T-helper 17 cell (primary cell): Measurements from ENCODE around the gene EFNA1. TPM values are rescaled to one million over a fixed set of nuclear protein-coding genes. Genes with fewer than 3 reads are reported as not detected.
"Not testable (repeated sequence)": the region's sequence is repeated elsewhere in the genome, so short reads cannot be mapped to it uniquely, and the experiment has no call there.

ENCODE experiments used
- ATAC-seq: fragments of 150-1000 bp; cut with Tn5 transposase; 2 replicates; pipeline ENCODE4 v1.10.0; 2021; ENCODE audit warnings: mild to moderate bottlenecking, moderate library complexity
- DNase-seq, 3 donors: peaks; one replicate each; pipeline versions ENCODE4 v3.0.0 to v3.0.0-alpha.2; 2020 to 2021
- H3K9me3 ChIP-seq: one replicate; pipeline ENCODE4 v1.7.0; 2013; ENCODE audit warnings: low read length, mild to moderate bottlenecking; ENCODE audit not compliant: control insufficient read depth, poor library complexity, severe bottlenecking
- H3K27ac Mint-ChIP-seq: one replicate; pipeline ENCODE4 v1.8.0; 2022; ENCODE audit warnings: mild to moderate bottlenecking, moderate library complexity, mixed read lengths
- H3K27me3 Mint-ChIP-seq: one replicate; pipeline ENCODE4 v1.8.0; 2022; ENCODE audit warnings: mixed read lengths
- H3K36me3 Mint-ChIP-seq: one replicate; pipeline ENCODE4 v1.8.0; 2022; ENCODE audit warnings: low read depth, mixed read lengths
- H3K4me1 Mint-ChIP-seq: one replicate; pipeline ENCODE4 v1.8.0; 2022; ENCODE audit warnings: mild to moderate bottlenecking, mixed read lengths
- H3K4me3 Mint-ChIP-seq: one replicate; pipeline ENCODE4 v1.8.0; 2022; ENCODE audit warnings: mild to moderate bottlenecking, moderate library complexity, mixed read lengths
- total RNA-seq, 4 donors: library from RNA in 2 of 4; stranded (reverse) in 2 of 4; gene quantifications; one replicate each; pipeline ENCODE4 v1.2.3 and lab custom pipeline; 2022 to 2026

EFNA1 gene
- total RNA-seq, 2 donors from 2014 or later, result 1.0 TPM; not detected in 1

- H3K36me3 Mint-ChIP-seq, ATAC-seq, H3K9me3 ChIP-seq, H3K4me1 Mint-ChIP-seq, H3K4me3 Mint-ChIP-seq, DNase-seq, H3K27ac Mint-ChIP-seq, H3K27me3 Mint-ChIP-seq: not testable (repeated sequence)
These were observed 35.0 kb downstream of the EFNA1 start for GRCh38 chr1:155162631-155163030.

- DNase-seq, H3K36me3 Mint-ChIP-seq, ATAC-seq, H3K27me3 Mint-ChIP-seq, H3K9me3 ChIP-seq, H3K4me3 Mint-ChIP-seq, H3K27ac Mint-ChIP-seq: not testable (repeated sequence)
- H3K4me1 Mint-ChIP-seq, result peaks cover 12% of the 10 kb centered on the region
These were observed 36.1 kb downstream of the EFNA1 start for GRCh38 chr1:155163785-155164184.

GRCh38 chr1:155164625-155165024, 36.9 kb downstream of the EFNA1 start:
- not testable (repeated sequence) for H3K27ac Mint-ChIP-seq, H3K4me3 Mint-ChIP-seq, DNase-seq, H3K36me3 Mint-ChIP-seq, H3K27me3 Mint-ChIP-seq, H3K9me3 ChIP-seq, ATAC-seq
- peaks cover 19% of the 10 kb centered on the region for H3K4me1 Mint-ChIP-seq

- H3K4me3 Mint-ChIP-seq, result no peak overlapping the region
- no peaks in the 10 kb centered on the region for H3K9me3 ChIP-seq
- ATAC-seq (no peak), DNase-seq (no peak)
- no peaks in the 10 kb centered on the region for H3K27me3 Mint-ChIP-seq
- no peak overlapping the region for H3K27ac Mint-ChIP-seq
- H3K4me1 Mint-ChIP-seq, result peaks cover 22% of the 10 kb centered on the region
- peaks cover 5% of the 10 kb centered on the region for H3K36me3 Mint-ChIP-seq
These were observed 38.4 kb downstream of the EFNA1 start for GRCh38 chr1:155166051-155166470.

- Mint-ChIP-seq H3K4me1 (peaks cover 22% of the 10 kb centered on the region), H3K4me3 (no peak overlapping the region), H3K36me3 (peaks cover 5% of the 10 kb centered on the region), H3K27ac (no peak overlapping the region), H3K27me3 (no peaks in the 10 kb centered on the region)
- DNase-seq (no peak), ATAC-seq (no peak)
- no peaks in the 10 kb centered on the region for H3K9me3 ChIP-seq
These were observed 38.9 kb downstream of the EFNA1 start for GRCh38 chr1:155166471-155167165.

GRCh38 chr1:155167166-155168104, 39.8 kb downstream of the EFNA1 start:
- peak; percentile 72 to 81 (median 77) for DNase-seq
- peaks cover 28% of the 10 kb centered on the region for H3K4me1 Mint-ChIP-seq
- ATAC-seq, result peak; percentile 77
- no peak overlapping the region for H3K27ac Mint-ChIP-seq
- H3K4me3 Mint-ChIP-seq, result peak overlapping the region; percentile 78
- H3K36me3 Mint-ChIP-seq, result peaks cover 5% of the 10 kb centered on the region
- no peaks in the 10 kb centered on the region for H3K27me3 Mint-ChIP-seq
- H3K9me3 ChIP-seq, result no peaks in the 10 kb centered on the region

- not testable (repeated sequence) for H3K36me3 Mint-ChIP-seq, DNase-seq, H3K27me3 Mint-ChIP-seq, ATAC-seq, H3K9me3 ChIP-seq, H3K27ac Mint-ChIP-seq
- Mint-ChIP-seq H3K4me3 (peak overlapping the region; percentile 78), H3K4me1 (peaks cover 32% of the 10 kb centered on the region)
These were observed 40.4 kb downstream of the EFNA1 start for GRCh38 chr1:155168105-155168445.

GRCh38 chr1:155168456-155169210, 41.0 kb downstream of the EFNA1 start:
- Mint-ChIP-seq H3K4me1 (peaks cover 37% of the 10 kb centered on the region), H3K36me3 (peaks cover 8% of the 10 kb centered on the region), H3K27ac (no peak overlapping the region), H3K27me3 (no peaks in the 10 kb centered on the region), H3K4me3 (no peak overlapping the region)
- H3K9me3 ChIP-seq, result no peaks in the 10 kb centered on the region
- DNase-seq (no peak), ATAC-seq (no peak)

- Mint-ChIP-seq H3K36me3 (peaks cover 8% of the 10 kb centered on the region), H3K4me1 (peaks cover 41% of the 10 kb centered on the region), H3K27ac (no peak overlapping the region), H3K27me3 (no peaks in the 10 kb centered on the region), H3K4me3 (no peak overlapping the region)
- ATAC-seq (no peak), DNase-seq (no peak)
- H3K9me3 ChIP-seq, result no peaks in the 10 kb centered on the region
These were observed 41.9 kb downstream of the EFNA1 start for GRCh38 chr1:155169541-155169940.

GRCh38 chr1:155170101-155170785, 42.6 kb downstream of the EFNA1 start:
- Mint-ChIP-seq H3K4me1 (peaks cover 47% of the 10 kb centered on the region), H3K36me3 (peaks cover 8% of the 10 kb centered on the region), H3K27me3 (no peaks in the 10 kb centered on the region), H3K27ac (no peak overlapping the region), H3K4me3 (no peak overlapping the region)
- ATAC-seq, result no peak
- no peak for DNase-seq
- no peaks in the 10 kb centered on the region for H3K9me3 ChIP-seq

GRCh38 chr1:155170806-155171205, 43.1 kb downstream of the EFNA1 start:
- no peaks in the 10 kb centered on the region for H3K9me3 ChIP-seq
- ATAC-seq, result no peak
- Mint-ChIP-seq H3K4me3 (no peak overlapping the region), H3K27me3 (no peaks in the 10 kb centered on the region), H3K4me1 (peaks cover 47% of the 10 kb centered on the region), H3K27ac (no peak overlapping the region), H3K36me3 (peaks cover 8% of the 10 kb centered on the region)
- no peak for DNase-seq

- H3K9me3 ChIP-seq, result no peaks in the 10 kb centered on the region
- H3K27ac Mint-ChIP-seq, result peak overlapping the region; percentile 98
- ATAC-seq (peak; percentile 31), DNase-seq (no peak)
- no peaks in the 10 kb centered on the region for H3K27me3 Mint-ChIP-seq
- H3K4me1 Mint-ChIP-seq, result peaks cover 55% of the 10 kb centered on the region
- peak overlapping the region; percentile 99 for H3K4me3 Mint-ChIP-seq
- H3K36me3 Mint-ChIP-seq, result peaks cover 8% of the 10 kb centered on the region
These were observed 44.4 kb downstream of the EFNA1 start for GRCh38 chr1:155171836-155172731.
